Neuronal stem cell (in vitro differentiated cells): ENCODE results near the gene TPI1.

Source experiments
- DNase-seq: peaks from one replicate; pipeline ENCODE4 v3.0.0-alpha.2; 2013; ENCODE audit warnings: low spot score
- H2AFZ ChIP-seq: one replicate; pipeline ENCODE4 v1.6.1; 2013; ENCODE audit warnings: mild to moderate bottlenecking, low read length, inconsistent platforms
- H2AK5ac ChIP-seq: 2 replicates; pipeline ENCODE4 v1.6.1; 2013; ENCODE audit warnings: low read depth, mild to moderate bottlenecking, inconsistent platforms, low read length, moderate library complexity, mixed read lengths
- H2BK120ac ChIP-seq: 2 replicates; pipeline ENCODE4 v1.6.1; 2013; ENCODE audit warnings: low read depth, mild to moderate bottlenecking, inconsistent platforms, low read length, moderate library complexity, mixed read lengths
- H2BK12ac ChIP-seq: one replicate; pipeline ENCODE4 v1.6.1; 2013; ENCODE audit warnings: low read length, inconsistent platforms
- H2BK15ac ChIP-seq: 2 replicates; pipeline ENCODE4 v1.6.1; 2013; ENCODE audit warnings: mild to moderate bottlenecking, low read length, inconsistent platforms, mixed read lengths
- H2BK5ac ChIP-seq: one replicate; pipeline ENCODE4 v1.6.1; 2013; ENCODE audit warnings: inconsistent platforms, mild to moderate bottlenecking, low read length, moderate library complexity
- H3K14ac ChIP-seq: one replicate; pipeline ENCODE4 v1.6.1; 2013; ENCODE audit warnings: low read length, inconsistent platforms
- H3K18ac ChIP-seq: 2 replicates; pipeline ENCODE4 v1.6.1; 2013; ENCODE audit warnings: low read length, inconsistent platforms
- H3K23ac ChIP-seq: 2 replicates; pipeline ENCODE4 v1.6.1; 2013; ENCODE audit warnings: low read depth, mild to moderate bottlenecking, mixed read lengths, low read length, inconsistent platforms; ENCODE audit not compliant: poor library complexity
- H3K27ac ChIP-seq: replicated peaks from 3 replicates; pipeline ENCODE4 v1.5.1; 2013; ENCODE audit warnings: low read length, inconsistent platforms
- H3K27me3 ChIP-seq, 3 experiments: 2 replicates each; pipeline ENCODE4 v1.6.1; 2013; ENCODE audit warnings: low read length in 3 of 3, mild to moderate bottlenecking in 2 of 3, inconsistent platforms in 1 of 3, low read depth in 1 of 3, mixed read lengths in 1 of 3, moderate library complexity in 1 of 3; ENCODE audit not compliant: control insufficient read depth in 3 of 3, insufficient read depth in 3 of 3
- H3K36me3 ChIP-seq, 2 donors: replicated peaks in 1 of 2; 2 replicates each; pipeline ENCODE4 v1.6.1; 2013; ENCODE audit warnings: low read length in 2 of 2; ENCODE audit not compliant: control insufficient read depth in 2 of 2, insufficient read depth in 2 of 2
- H3K4ac ChIP-seq: 2 replicates; pipeline ENCODE4 v1.6.1; 2013; ENCODE audit warnings: inconsistent platforms, mild to moderate bottlenecking, low read length, moderate library complexity
- H3K4me1 ChIP-seq, 2 donors: 1 replicate in 1 of 2; 2 replicates in 1 of 2; pipeline ENCODE4 v1.6.1; 2013; ENCODE audit warnings: low read length in 2 of 2, low read depth in 1 of 2; ENCODE audit not compliant: control insufficient read depth in 2 of 2, insufficient read depth in 1 of 2
- H3K4me2 ChIP-seq: one replicate; pipeline ENCODE4 v1.6.1; 2013; ENCODE audit warnings: mild to moderate bottlenecking, low read length, inconsistent platforms; ENCODE audit not compliant: insufficient read depth, poor library complexity, severe bottlenecking
- H3K4me3 ChIP-seq, 2 donors: 2 replicates each; pipeline ENCODE4 v1.5.1; 2013; ENCODE audit warnings: low read length in 2 of 2, mild to moderate bottlenecking in 2 of 2, inconsistent platforms in 1 of 2, moderate library complexity in 1 of 2
- H3K79me1 ChIP-seq: one replicate; pipeline ENCODE4 v1.6.1; 2013; ENCODE audit warnings: low read depth, mild to moderate bottlenecking, inconsistent platforms, low read length, moderate library complexity
- H3K9ac ChIP-seq: one replicate; pipeline ENCODE4 v1.6.1; 2013; ENCODE audit warnings: mild to moderate bottlenecking, low read depth, low read length, inconsistent platforms; ENCODE audit not compliant: poor library complexity
- H3K9me3 ChIP-seq, 2 donors: replicated peaks in 1 of 2; 2 replicates each; pipeline versions ENCODE3 to v1.6.1; 2013; ENCODE audit warnings: low read length in 2 of 2, mild to moderate bottlenecking in 2 of 2, inconsistent platforms in 1 of 2, low read depth in 1 of 2, mixed read lengths in 1 of 2, moderate library complexity in 1 of 2; ENCODE audit not compliant: control insufficient read depth in 2 of 2, insufficient read depth in 1 of 2
- H4K8ac ChIP-seq: one replicate; pipeline ENCODE4 v1.6.1; 2013; ENCODE audit warnings: low read depth, mild to moderate bottlenecking, inconsistent platforms, low read length, moderate library complexity
- H4K91ac ChIP-seq: one replicate; pipeline ENCODE4 v1.6.1; 2013; ENCODE audit warnings: low read length, low read depth, mild to moderate bottlenecking, inconsistent platforms; ENCODE audit not compliant: poor library complexity
- WGBS, 2 donors: extraction: QIAGEN DNeasy Blood & Tissue Kit; methylation state at CpG; one replicate each; pipeline ENCODE4 v1.1.7; 2013; ENCODE audit warnings: missing lambda C conversion rate in 2 of 2, mixed read lengths in 1 of 2; ENCODE audit not compliant: insufficient read length in 2 of 2, insufficient replicate concordance in 1 of 2; ENCODE audit errors: extremely low coverage in 2 of 2; 5-methylcytosine and 5-hydroxymethylcytosine counted together

TPI1 gene

DNA sequence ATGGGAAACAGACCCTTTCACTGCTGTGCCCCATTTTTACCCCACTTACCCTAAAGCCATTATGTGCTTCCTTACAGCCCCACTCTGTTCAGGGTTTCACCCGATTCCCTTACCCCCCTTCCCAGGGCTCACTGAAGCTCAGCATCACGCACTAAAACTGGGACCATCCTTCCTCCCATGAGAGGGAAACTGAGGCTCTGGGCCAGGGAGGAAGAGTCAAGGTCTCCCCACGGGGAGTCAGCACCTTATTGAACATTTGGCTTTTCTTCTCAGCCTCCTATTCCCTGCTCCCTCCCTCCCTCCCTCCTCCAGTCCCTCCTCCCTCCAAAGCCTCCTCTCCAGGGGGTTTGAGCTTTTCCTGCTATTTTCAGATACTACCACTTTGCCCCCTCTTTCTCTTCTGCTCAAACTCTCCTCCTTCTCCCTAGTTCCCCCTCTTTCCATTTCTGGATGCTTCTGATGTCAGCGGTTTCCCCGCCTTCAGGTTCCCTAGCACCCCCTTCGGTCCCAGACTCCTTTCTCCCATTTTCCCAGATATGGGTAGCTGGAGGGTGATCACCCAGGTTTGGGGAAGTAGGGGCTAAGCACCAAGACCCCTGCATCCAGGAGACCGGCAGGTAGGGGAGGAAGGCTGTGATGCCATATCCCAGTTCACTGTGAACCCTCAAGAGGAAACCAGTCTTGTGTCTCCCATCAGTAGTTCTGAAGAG, 44.8 kb upstream of the TPI1 start:
- no peak overlapping the region for H2BK12ac ChIP-seq
- no peak overlapping the region for H3K23ac ChIP-seq
- H2AFZ ChIP-seq = no peak overlapping the region
- no peaks in the 10 kb centered on the region for H3K27me3 ChIP-seq
- H3K4me1 ChIP-seq = peaks cover 45 to 62% of the 10 kb centered on the region in 2 donors
- peak overlapping the region; percentile 62 to 77 for H3K4me3 ChIP-seq
- peak overlapping the region; percentile 91 for H3K9ac ChIP-seq
- H4K91ac ChIP-seq = no peak overlapping the region
- H4K8ac ChIP-seq = no peak overlapping the region
- no CpG with 5 or more reads among the region's 7 CpGs for WGBS, 2 donors
- peak overlapping the region; percentile 92 for H2BK5ac ChIP-seq
- H2BK15ac ChIP-seq = peak overlapping the region; percentile 23
- H3K4me2 ChIP-seq = peak overlapping the region; percentile 77
- H3K79me1 ChIP-seq = peaks cover 11% of the 10 kb centered on the region
- H3K27ac ChIP-seq = peak overlapping the region; percentile 38
- H3K9me3 ChIP-seq = peaks cover 0 to 7% of the 10 kb centered on the region in 2 donors
- H3K4ac ChIP-seq = no peak overlapping the region
- H3K36me3 ChIP-seq = peaks cover 0 to 5% of the 10 kb centered on the region in 2 donors
- H2BK120ac ChIP-seq = peak overlapping the region; percentile 77
- H2AK5ac ChIP-seq = peak overlapping the region; percentile 95
- peak overlapping the region; percentile 12 for H3K14ac ChIP-seq
- DNase-seq = no peak
- peak overlapping the region; percentile 94 for H3K18ac ChIP-seq

DNA sequence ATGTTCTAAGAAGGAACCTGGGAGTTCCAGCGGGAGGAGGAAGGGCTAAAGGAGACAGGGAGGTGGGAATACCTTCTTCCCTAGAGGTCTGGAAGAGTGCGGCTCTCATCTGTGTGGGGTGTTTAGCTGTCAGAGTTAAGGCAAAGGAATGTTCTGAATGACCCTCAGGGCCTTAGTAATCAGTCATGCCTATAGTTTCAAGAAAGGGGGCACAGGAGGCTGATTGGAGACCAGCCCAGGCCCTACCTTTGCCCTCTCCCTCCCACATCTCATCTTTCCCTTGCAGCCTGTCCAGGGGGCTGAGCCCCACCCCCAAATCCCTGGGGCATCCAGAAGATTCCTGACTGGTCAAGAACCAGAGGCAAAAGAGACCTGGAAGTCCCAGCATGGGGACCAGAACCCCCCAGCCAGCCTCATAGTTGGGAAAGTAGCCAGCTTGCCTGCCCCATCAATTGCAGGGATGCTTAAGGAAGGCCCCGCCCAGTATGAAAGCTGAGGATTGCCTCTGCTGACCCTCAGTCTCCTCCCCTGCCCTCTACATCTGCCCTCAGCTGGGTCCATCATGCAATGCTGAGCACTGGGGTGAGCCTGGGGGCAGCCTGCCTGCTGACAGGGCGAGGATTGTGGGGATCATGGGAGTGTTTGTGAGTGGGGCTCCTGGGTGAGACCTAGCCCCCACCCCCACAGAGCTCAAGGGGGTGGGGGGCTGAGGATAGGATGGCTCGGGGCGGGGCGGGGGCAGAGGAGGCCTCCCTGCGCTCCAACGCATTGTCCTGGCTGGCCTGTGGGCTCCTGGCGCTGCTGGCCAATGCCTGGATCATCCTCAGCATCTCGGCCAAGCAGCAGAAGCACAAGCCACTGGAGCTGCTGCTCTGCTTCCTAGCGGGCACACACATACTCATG, 43.9 kb upstream of the TPI1 start:
- H3K4ac ChIP-seq = no peak overlapping the region
- peaks cover 0 to 5% of the 10 kb centered on the region in 2 donors for H3K36me3 ChIP-seq
- no peak overlapping the region for H3K4me2 ChIP-seq
- H3K23ac ChIP-seq = peak overlapping the region; percentile 82
- peak overlapping the region; percentile 21 for H3K18ac ChIP-seq
- H2BK5ac ChIP-seq = peak overlapping the region; percentile 33
- H3K14ac ChIP-seq = no peak overlapping the region
- peaks cover 0 to 3% of the 10 kb centered on the region in 2 donors for H3K9me3 ChIP-seq
- H3K79me1 ChIP-seq = peaks cover 10% of the 10 kb centered on the region
- H3K27ac ChIP-seq = no peak overlapping the region
- H2BK120ac ChIP-seq = no peak overlapping the region
- no peak overlapping the region for H4K91ac ChIP-seq
- peak overlapping the region; percentile 72 for H2AK5ac ChIP-seq
- no peak overlapping the region for H4K8ac ChIP-seq
- no CpG with 5 or more reads among the region's 12 CpGs for WGBS, 2 donors
- no peak overlapping the region for H2BK12ac ChIP-seq
- H2AFZ ChIP-seq = no peak overlapping the region
- no peak overlapping the region for H3K9ac ChIP-seq
- H3K4me1 ChIP-seq = peaks cover 39 to 54% of the 10 kb centered on the region in 2 donors
- H3K27me3 ChIP-seq = no peaks in the 10 kb centered on the region
- H3K4me3 ChIP-seq = no peak overlapping the region
- no peak for DNase-seq
- peak overlapping the region; percentile 77 for H2BK15ac ChIP-seq

- no peak overlapping the region for H2BK12ac ChIP-seq
- peak overlapping the region; percentile 82 for H3K23ac ChIP-seq
- H3K79me1 ChIP-seq = peaks cover 16% of the 10 kb centered on the region
- no peak overlapping the region for H3K9ac ChIP-seq
- peak overlapping the region; percentile 43 for H2AK5ac ChIP-seq
- peaks cover 0 to 5% of the 10 kb centered on the region in 2 donors for H3K36me3 ChIP-seq
- H3K27ac ChIP-seq = no peak overlapping the region
- peak overlapping the region; percentile 21 for H3K18ac ChIP-seq
- H3K4me3 ChIP-seq = no peak overlapping the region
- H2BK15ac ChIP-seq = peak overlapping the region; percentile 41
- no peaks in the 10 kb centered on the region for H3K27me3 ChIP-seq
- H2BK5ac ChIP-seq = peak overlapping the region; percentile 33
- DNase-seq = no peak
- H3K4me1 ChIP-seq = peaks cover 33 to 47% of the 10 kb centered on the region in 2 donors
- peaks cover 0 to 3% of the 10 kb centered on the region in 2 donors for H3K9me3 ChIP-seq
- WGBS, 2 donors = no CpG with 5 or more reads among the region's 37 CpGs
- H3K14ac ChIP-seq = no peak overlapping the region
- no peak overlapping the region for H3K4ac ChIP-seq
- no peak overlapping the region for H4K8ac ChIP-seq
- H2AFZ ChIP-seq = no peak overlapping the region
- H3K4me2 ChIP-seq = no peak overlapping the region
- no peak overlapping the region for H4K91ac ChIP-seq
- H2BK120ac ChIP-seq = no peak overlapping the region
Measured at GRCh38 chr12:6824085-6824775, 43.1 kb upstream of the TPI1 start.
